DND-41 (cell line): ENCODE data around the gene GPR68.

ENCODE experiments used
- ATAC-seq: fragments of 200-7000 bp; cut with Tn5 transposase; 3 replicates; pipeline ENCODE4 v1.9.1; 2021; ENCODE audit warnings: low read depth; ENCODE audit not compliant: insufficient read depth
- DNase-seq: peaks from one replicate; pipeline ENCODE4 v3.0.0-alpha.2; 2020
- H2AFZ ChIP-seq: 2 replicates; pipeline ENCODE4 v1.6.0; 2012; ENCODE audit warnings: low read depth, low read length
- H3K27ac ChIP-seq: 2 replicates; pipeline ENCODE4 v1.5.1; 2012; ENCODE audit warnings: low read length, inconsistent platforms
- H3K27me3 ChIP-seq: fragments of 200-600 bp; sonication (generic); 2 replicates; pipeline ENCODE4 v1.6.0; 2012; ENCODE audit warnings: low read length, mild to moderate bottlenecking, inconsistent platforms; ENCODE audit not compliant: insufficient read depth, poor library complexity
- H3K36me3 ChIP-seq: 2 replicates; pipeline ENCODE4 v1.5.1; 2012; ENCODE audit warnings: low read length, inconsistent platforms; ENCODE audit not compliant: insufficient read depth
- H3K4me1 ChIP-seq: 2 replicates; pipeline ENCODE4 v1.5.1; 2012; ENCODE audit warnings: mild to moderate bottlenecking, low read length; ENCODE audit not compliant: insufficient read depth
- H3K4me2 ChIP-seq: 2 replicates; pipeline ENCODE4 v1.6.0; 2012; ENCODE audit warnings: mild to moderate bottlenecking, moderate library complexity, low read length, inconsistent platforms; ENCODE audit not compliant: insufficient read depth
- H3K4me3 ChIP-seq, 2 experiments: fragments of 200-600 bp in 1 of 2; shearing (Covaris generic) in 1 of 2; 2 replicates each; pipeline ENCODE4 v1.5.1; 2012 to 2016; ENCODE audit warnings: inconsistent platforms in 2 of 2, low read length in 2 of 2, mild to moderate bottlenecking in 2 of 2, low read depth in 1 of 2, moderate library complexity in 1 of 2
- H3K79me2 ChIP-seq: 2 replicates; pipeline ENCODE4 v1.6.0; 2012; ENCODE audit warnings: low read length, inconsistent platforms; ENCODE audit not compliant: insufficient read depth
- H3K9ac ChIP-seq: 2 replicates; pipeline ENCODE4 v1.6.0; 2012; ENCODE audit warnings: low read depth, mild to moderate bottlenecking, inconsistent platforms, low read length, moderate library complexity
- H3K9me3 ChIP-seq: 2 replicates; pipeline ENCODE4 v1.5.1; 2012; ENCODE audit warnings: low read length, moderate library complexity, mild to moderate bottlenecking, inconsistent platforms; ENCODE audit not compliant: insufficient read depth, severe bottlenecking
- H4K20me1 ChIP-seq: 2 replicates; pipeline ENCODE4 v1.6.0; 2012; ENCODE audit warnings: low read length; ENCODE audit not compliant: insufficient read depth
- CTCF ChIP-seq: IDR thresholded peaks from 2 replicates; pipeline ENCODE4 v1.5.1; 2012; ENCODE audit warnings: borderline replicate concordance, low read length, moderate library complexity, mild to moderate bottlenecking; ENCODE audit not compliant: poor library complexity, severe bottlenecking; ENCODE audit errors: extremely low read depth
- EZH2 ChIP-seq: IDR thresholded peaks from 3 replicates; pipeline ENCODE4 v1.6.1; 2012; ENCODE audit warnings: borderline replicate concordance, low read depth, mild to moderate bottlenecking, moderate library complexity, low read length, inconsistent platforms; ENCODE audit not compliant: severe bottlenecking

GPR68 gene

GRCh38 chr14:91223028-91223783, 21.3 kb downstream of the GPR68 start:
- Histone ChIP-seq H3K36me3 (peaks cover 48% of the 10 kb centered on the region), H3K4me1 (peaks cover 17% of the 10 kb centered on the region)

GRCh38 chr14:91221270-91221669, 23.2 kb downstream of the GPR68 start:
- Histone ChIP-seq H3K9me3 (no peaks in the 10 kb centered on the region), H3K79me2 (no peaks in the 10 kb centered on the region), H3K4me3 (no peak overlapping the region), H3K27me3 (no peaks in the 10 kb centered on the region), H3K27ac (no peak overlapping the region), H3K9ac (no peak overlapping the region), H2AFZ (no peak overlapping the region), H3K36me3 (peaks cover 56% of the 10 kb centered on the region), H3K4me2 (no peak overlapping the region), H3K4me1 (no peaks in the 10 kb centered on the region), H4K20me1 (no peaks in the 10 kb centered on the region)
- ATAC-seq, result no peak
- TF ChIP-seq CTCF (no peak), EZH2 (no peak)
- DNase-seq, result no peak

More at GRCh38 chr14:91223028-91223783, 21.3 kb downstream of the GPR68 start:
- TF ChIP-seq CTCF, result no peak
- TF ChIP-seq EZH2, result no peak
- Histone ChIP-seq H3K4me2 (no peak overlapping the region), H4K20me1 (no peaks in the 10 kb centered on the region), H3K9me3 (no peaks in the 10 kb centered on the region), H3K27ac (peak overlapping the region; percentile 20), H3K4me3 (no peak overlapping the region), H3K27me3 (no peaks in the 10 kb centered on the region), H2AFZ (no peak overlapping the region), H3K9ac (no peak overlapping the region), H3K79me2 (no peaks in the 10 kb centered on the region)
- ATAC-seq (peak; percentile 39; the same call in 2 of the 3 replicates), DNase-seq (no peak)

- ATAC-seq (no peak), DNase-seq (no peak)
- Histone ChIP-seq H3K79me2 (no peaks in the 10 kb centered on the region), H4K20me1 (no peaks in the 10 kb centered on the region), H3K4me3 (no peak overlapping the region), H3K4me1 (no peaks in the 10 kb centered on the region), H3K36me3 (peaks cover 62% of the 10 kb centered on the region), H3K9me3 (no peaks in the 10 kb centered on the region), H3K27ac (0 out of 2 replicates have a peak overlapping the region, but pooled peaks have one; percentile 5), H3K4me2 (no peak overlapping the region), H3K27me3 (no peaks in the 10 kb centered on the region), H2AFZ (no peak overlapping the region), H3K9ac (no peak overlapping the region)
- TF ChIP-seq EZH2 (no peak), CTCF (no peak)
These were observed 23.9 kb downstream of the GPR68 start for GRCh38 chr14:91220581-91221000.
